Tibial artery (tissue), 4 donors: ENCODE data around the gene AGAP1.

Source experiments
- DNase-seq, 2 donors: peaks; one replicate each; pipeline ENCODE4 v3.0.0-alpha.2; 2019
- H3K27ac ChIP-seq, 2 donors: fragments of 200-600 bp; sonication (generic) in 1 of 2; 1 replicate in 1 of 2; 2 replicates in 1 of 2; pipeline ENCODE4 v1.5.1; 2018 to 2019; ENCODE audit warnings: mild to moderate bottlenecking in 1 of 2
- H3K27me3 ChIP-seq, 2 donors: fragments of 200-600 bp; sonication (generic) in 1 of 2; one replicate each; pipeline versions ENCODE4 v1.5.1 to v1.6.0; 2016 to 2019
- H3K36me3 ChIP-seq, 3 donors: fragments of 200-600 bp; sonication (generic) in 2 of 3; one replicate each; pipeline ENCODE4 v1.5.1; 2016 to 2019; ENCODE audit warnings: mild to moderate bottlenecking in 2 of 3
- H3K4me1 ChIP-seq, 4 donors: fragments of 200-600 bp; sonication (generic) in 2 of 4; 1 replicate in 3 of 4; 2 replicates in 1 of 4; pipeline ENCODE4 v1.5.1; 2016 to 2019
- H3K4me3 ChIP-seq, 2 donors: fragments of 200-600 bp; sonication (generic) in 1 of 2; 1 replicate in 1 of 2; 2 replicates in 1 of 2; pipeline ENCODE4 v1.5.1; 2018 to 2019; ENCODE audit warnings: mild to moderate bottlenecking in 2 of 2
- H3K9me3 ChIP-seq, 3 donors: fragments of 200-600 bp; sonication (generic) in 1 of 3; one replicate each; pipeline ENCODE4 v1.5.1; 2016 to 2019
- CTCF ChIP-seq, 2 experiments: fragments of 200-600 bp in 1 of 2; fragments of 450-650 bp in 1 of 2; IDR thresholded peaks; one replicate each; pipeline ENCODE4 v1.5.1; 2017 to 2019; ENCODE audit warnings: antibody characterized with exemption in 2 of 2, mild to moderate bottlenecking in 1 of 2, moderate library complexity in 1 of 2
- intact Hi-C: fragments of 100-400 bp; cut with DNase I; formaldehyde crosslinking; loops from one replicate; pipeline ENCODE4 v1.15.0; 2023; ENCODE audit warnings: low total_unique reads

Gene AGAP1

GRCh38 chr2:235966932-235967757, 473.3 kb downstream of the AGAP1 start:
- DNase-seq = no peak
- intact Hi-C loops = no loop called here
- no peak overlapping the region for H3K27ac ChIP-seq
- H3K9me3 ChIP-seq = no peaks in the 10 kb centered on the region
- no peak for TF ChIP-seq CTCF (IDR thresholded peaks at IDR 0.05)
- peaks cover 11 to 24% (median 14%) of the 10 kb centered on the region in 3 donors for H3K36me3 ChIP-seq
- H3K4me3 ChIP-seq = no peak overlapping the region
- no peaks in the 10 kb centered on the region for H3K4me1 ChIP-seq
- H3K27me3 ChIP-seq = no peaks in the 10 kb centered on the region

GRCh38 chr2:235968155-235968554, 474.3 kb downstream of the AGAP1 start:
- peaks cover 11 to 29% (median 19%) of the 10 kb centered on the region in 3 donors for H3K36me3 ChIP-seq
- no peak for TF ChIP-seq CTCF (IDR thresholded peaks at IDR 0.05)
- DNase-seq = no peak
- no peaks in the 10 kb centered on the region for H3K4me1 ChIP-seq
- no peaks in the 10 kb centered on the region for H3K27me3 ChIP-seq
- H3K27ac ChIP-seq = no peak overlapping the region
- H3K4me3 ChIP-seq = no peak overlapping the region
- intact Hi-C loops = no loop called here
- H3K9me3 ChIP-seq = no peaks in the 10 kb centered on the region

GRCh38 chr2:235968616-235969324, 474.9 kb downstream of the AGAP1 start:
- no peak for TF ChIP-seq CTCF (IDR thresholded peaks at IDR 0.05)
- intact Hi-C loops = no loop called here
- H3K36me3 ChIP-seq = peaks cover 11 to 29% (median 19%) of the 10 kb centered on the region in 3 donors
- no peaks in the 10 kb centered on the region for H3K27me3 ChIP-seq
- DNase-seq = no peak
- H3K4me1 ChIP-seq = no peaks in the 10 kb centered on the region
- H3K4me3 ChIP-seq = no peak overlapping the region
- no peak overlapping the region for H3K27ac ChIP-seq
- no peaks in the 10 kb centered on the region for H3K9me3 ChIP-seq

GRCh38 chr2:235970204-235971040, 476.6 kb downstream of the AGAP1 start:
- Histone ChIP-seq H3K9me3 (no peaks in the 10 kb centered on the region), H3K4me3 (no peak overlapping the region), H3K36me3 (peaks cover 14 to 37% (median 19%) of the 10 kb centered on the region in 3 donors), H3K27me3 (no peaks in the 10 kb centered on the region), H3K4me1 (no peaks in the 10 kb centered on the region), H3K27ac (no peak overlapping the region)
- intact Hi-C loops = no loop called here
- TF ChIP-seq CTCF (IDR thresholded peaks at IDR 0.05) = no peak
- DNase-seq = no peak

- no peaks in the 10 kb centered on the region for H3K27me3 ChIP-seq
- no peak for DNase-seq
- H3K27ac ChIP-seq = no peak overlapping the region
- H3K4me3 ChIP-seq = no peak overlapping the region
- H3K4me1 ChIP-seq = no peaks in the 10 kb centered on the region
- intact Hi-C loops = no loop called here
- H3K9me3 ChIP-seq = no peaks in the 10 kb centered on the region
- no peak for TF ChIP-seq CTCF (IDR thresholded peaks at IDR 0.05)
- peaks cover 6 to 28% (median 17%) of the 10 kb centered on the region in 3 donors for H3K36me3 ChIP-seq
Measured at GRCh38 chr2:235976516-235976915, 482.7 kb downstream of the AGAP1 start.
